K562 (cell line): ENCODE data around the gene FOXN3. TPM values are rescaled to one million over a fixed set of nuclear protein-coding genes. Genes with fewer than 3 reads are reported as not detected.

ENCODE experiments used
- ATAC-seq: fragments of 200-7000 bp; cut with Tn5 transposase; 3 replicates; pipeline ENCODE4 v1.9.1; 2020; ENCODE audit warnings: moderate library complexity
- BruUV-seq: library from RNA; stranded (reverse); fragments of 400-500 nt; replicated peaks from 2 replicates; lab custom pipeline; 2021; lab: Mats Ljungman, UMichigan
- CTCF ChIA-PET: fragments of 300-600 bp; formaldehyde crosslinking; extraction: SDS; loops from one replicate; lab custom pipeline; 2021; ENCODE audit warnings: low intra/inter-chr PET ratio; lab: Yijun Ruan, JAX
- POLR2A ChIA-PET: fragments of 300-600, 350-650 bp; sonication (Branson Sonifier 250); formaldehyde crosslinking; extraction: SDS; loops from one replicate; lab custom pipeline; 2021; ENCODE audit warnings: antibody characterized with exemption, inconsistent platforms; lab: Yijun Ruan, JAX
- DNase-seq, 4 experiments: peaks; one replicate each; pipeline versions ENCODE4 v3.0.0 to v3.0.0-alpha.2; 2011 to 2018; ENCODE audit warnings: low spot score in 3 of 4, mixed read lengths in 3 of 4; ENCODE audit errors: extremely low read depth in 1 of 4
- FAIRE-seq: peaks from 2 replicates; lab custom pipeline; 2011; peaks lifted over from hg19 to GRCh38; lab: Jason Lieb, UNC
- H2AFZ ChIP-seq: 2 replicates; pipeline ENCODE4 v1.6.0; 2011; ENCODE audit warnings: low read depth, low read length, control low read depth, inconsistent platforms
- H3K27ac ChIP-seq: fragments of 200-600 bp; 3 replicates; pipeline ENCODE4 v1.8.0; 2011; ENCODE audit warnings: low read depth, mild to moderate bottlenecking, control low read depth, inconsistent platforms, low read length, moderate library complexity, mixed read lengths; ENCODE audit errors: extremely low read depth
- H3K27me3 ChIP-seq, 2 experiments: fragments of 300-600 bp in 1 of 2; 2 replicates in 1 of 2; 3 replicates in 1 of 2; pipeline versions ENCODE4 v1.6.0 to v1.8.0; 2011; ENCODE audit warnings: inconsistent platforms in 2 of 2, low read length in 2 of 2, mild to moderate bottlenecking in 1 of 2, mixed read lengths in 1 of 2, moderate library complexity in 1 of 2; ENCODE audit not compliant: control insufficient read depth in 2 of 2, insufficient read depth in 2 of 2
- H3K36me3 ChIP-seq: fragments of 300-600 bp; 3 replicates; pipeline ENCODE4 v1.8.0; 2011; ENCODE audit warnings: mild to moderate bottlenecking, low read length, inconsistent platforms; ENCODE audit not compliant: control insufficient read depth, insufficient read depth
- H3K4me1 ChIP-seq, 2 experiments: fragments of 200-600 bp in 1 of 2; replicated peaks in 1 of 2; 2 replicates in 1 of 2; 3 replicates in 1 of 2; pipeline versions ENCODE4 v1.5.1 to v1.8.0; 2011; ENCODE audit warnings: inconsistent platforms in 2 of 2, low read length in 2 of 2, mild to moderate bottlenecking in 1 of 2, mixed read lengths in 1 of 2, moderate library complexity in 1 of 2; ENCODE audit not compliant: control insufficient read depth in 2 of 2, insufficient read depth in 2 of 2
- H3K4me2 ChIP-seq: 2 replicates; pipeline ENCODE4 v1.6.1; 2011; ENCODE audit warnings: low read length, control low read depth, inconsistent platforms, mixed read lengths; ENCODE audit not compliant: insufficient read depth
- H3K4me3 ChIP-seq: fragments of 200-600 bp; sonication (generic), shearing (Covaris generic); 2 replicates; pipeline ENCODE4 v1.5.1; 2016; ENCODE audit warnings: control low read depth, inconsistent platforms
- H3K79me2 ChIP-seq: fragments of 200-600 bp; 3 replicates; pipeline ENCODE4 v1.8.0; 2011; ENCODE audit warnings: low read length, inconsistent platforms; ENCODE audit not compliant: control insufficient read depth, insufficient read depth
- H3K9ac ChIP-seq, 2 experiments: 2 replicates each; pipeline versions ENCODE4 v1.6.0 to v1.6.1; 2011; ENCODE audit warnings: low read depth in 2 of 2, low read length in 2 of 2, control low read depth in 1 of 2, inconsistent platforms in 1 of 2, mild to moderate bottlenecking in 1 of 2, mixed read lengths in 1 of 2; ENCODE audit not compliant: insufficient read depth in 1 of 2
- H3K9me1 ChIP-seq: one replicate; pipeline ENCODE4 v1.6.0; 2011; ENCODE audit warnings: inconsistent platforms, mild to moderate bottlenecking, low read length, moderate library complexity; ENCODE audit not compliant: control insufficient read depth, insufficient read depth
- H3K9me3 ChIP-seq: replicated peaks from 2 replicates; pipeline ENCODE4 v1.5.1; 2011; ENCODE audit warnings: low read depth, low read length, inconsistent platforms; ENCODE audit not compliant: control insufficient read depth, insufficient read depth
- H4K20me1 ChIP-seq: replicated peaks from 2 replicates; pipeline ENCODE4 v1.6.1; 2011; ENCODE audit warnings: low read length, inconsistent platforms, mixed read lengths; ENCODE audit not compliant: control insufficient read depth, insufficient read depth
- BRCA1 ChIP-seq, 2 experiments: fragments of 450-650 bp in 1 of 2; sonication (generic) in 1 of 2; formaldehyde crosslinking in 1 of 2; IDR thresholded peaks; 2 replicates each; pipeline versions ENCODE4 v1.5.0 to v1.6.1; 2017 to 2020; ENCODE audit warnings: mild to moderate bottlenecking in 1 of 2, missing genetic modification reagents in 1 of 2
- NKRF ChIP-seq: fragments of 450-650 bp; IDR thresholded peaks from 2 replicates; pipeline ENCODE4 v1.6.1; 2016; ENCODE audit warnings: borderline replicate concordance
- WGBS: fragments of 100-300 bp; shearing (Covaris generic); methylation state at CpG from one replicate; pipeline ENCODE4 v1.1.6; 2016; ENCODE audit warnings: low coverage, mixed read lengths; ENCODE audit not compliant: insufficient coverage; ENCODE audit errors: missing lambda C conversion rate; 5-methylcytosine and 5-hydroxymethylcytosine counted together
- in situ Hi-C: fragments of 300-500 bp; cut with MboI; formaldehyde crosslinking; loops from 4 replicates; pipeline ENCODE4 v1.15.0; 2018; ENCODE audit warnings: inconsistent platforms, mixed read lengths
- intact Hi-C: fragments of 100-400 bp; cut with micrococcal nuclease; formaldehyde crosslinking; loops from 2 replicates; pipeline ENCODE4 v1.14.2; 2022
- polyA plus RNA-seq, 8 experiments: library from polyadenylated mRNA; depleted of rRNA in 4 of 8; stranded (reverse) in 5 of 8; unstranded in 3 of 8; fragments of >200 nt; fragmentation: Nextera tagmentation in 2 of 8; fragmentation: Illumina TruSeq in 1 of 8; extraction: Ambion mirVana in 2 of 8; extraction: Trizol in 1 of 8; gene quantifications; 2 replicates each; pipeline versions ENCODE4 v1.2.1 to v1.2.3, GENCODE V29; 2011 to 2014; ENCODE audit warnings: inconsistent platforms in 1 of 8, missing spikeins in 1 of 8
- total RNA-seq, 7 experiments: library from RNA; depleted of rRNA in 6 of 7; stranded (reverse); fragments of >200 nt in 6 of 7; fragmentation: Illumina TruSeq in 2 of 7; extraction: Trizol in 2 of 7; gene quantifications; 2 replicates each; pipeline versions ENCODE4 v1.2.1 to v1.2.3, GENCODE V29; 2011 to 2021; ENCODE audit warnings: low replicate concordance in 1 of 7

FOXN3 gene
- total and polyA plus RNA-seq, 9 of the 15 experiments (the other 6 are each of a cell fraction or from before 2014, with no cell fraction given), result 0.07 to 1.3 (median 0.40) TPM

GRCh38 chr14:89352976-89353765, 63.9 kb downstream of the FOXN3 start:
- Histone ChIP-seq H3K9me1 (no peaks in the 10 kb centered on the region), H3K79me2 (no peaks in the 10 kb centered on the region), H3K9ac (no peak overlapping the region), H3K36me3 (no peaks in the 10 kb centered on the region), H4K20me1 (no peaks in the 10 kb centered on the region), H3K4me3 (no peak overlapping the region), H3K27me3 (peaks cover 0 to 6% of the 10 kb centered on the region in 2 experiments; a peak in 2 of 5 replicates), H3K27ac (no peak overlapping the region), H3K9me3 (no peaks in the 10 kb centered on the region), H3K4me2 (no peak overlapping the region), H3K4me1 (no peaks in the 10 kb centered on the region), H2AFZ (no peak overlapping the region)
- ChIA-PET POLR2A (no interaction called here), CTCF (no interaction called here)
- intact Hi-C loops (no loop called here), in situ Hi-C loops (no loop called here)
- no peak for ATAC-seq
- no TSS peak for BruUV-seq
- TF ChIP-seq NKRF, result no peak
- TF ChIP-seq BRCA1 (IDR thresholded peaks at IDR 0.05), result no peak
- TF ChIP-seq BRCA1 (CRISPR knock-in tag; IDR thresholded peaks at IDR 0.05), result no peak
- DNase-seq, result no peak
- WGBS, result 2% methylated on average over 6 of the region's 6 CpGs
- FAIRE-seq, result no peak
